A673 (cell line): Measurements from ENCODE around the gene FMNL3. TPM values are rescaled to one million over a fixed set of nuclear protein-coding genes. Genes with fewer than 3 reads are reported as not detected.

Source experiments
- BruUV-seq: library from RNA; stranded (reverse); fragments of 400-500 nt; replicated peaks from 2 replicates; lab custom pipeline; 2021; lab: Mats Ljungman, UMichigan
- CTCF ChIA-PET: fragments of 300-600 bp; sonication (Branson Sonifier 250); formaldehyde crosslinking; loops from one replicate; lab custom pipeline; 2022; ENCODE audit warnings: antibody characterized with exemption; lab: Charles Lee
- POLR2A ChIA-PET: fragments of 300-600 bp; sonication (Branson Sonifier 250); formaldehyde crosslinking; loops from one replicate; lab custom pipeline; 2022; ENCODE audit warnings: antibody characterized with exemption; ENCODE audit not compliant: low non-redundant PET; lab: Charles Lee
- DNase-seq: peaks from one replicate; pipeline ENCODE4 v3.0.0-alpha.2; 2015; ENCODE audit warnings: low spot score
- H3K27ac ChIP-seq: fragments of 200-600 bp; sonication (generic); 2 replicates; pipeline ENCODE4 v1.5.1; 2016; ENCODE audit warnings: mixed run types, low read depth, mild to moderate bottlenecking, mixed read lengths, antibody characterized with exemption, low read length; ENCODE audit not compliant: poor library complexity, severe bottlenecking
- H3K27me3 ChIP-seq: fragments of 200-600 bp; sonication (generic); replicated peaks from 2 replicates; pipeline ENCODE4 v1.6.1; 2017; ENCODE audit warnings: mixed run types, low read depth, mild to moderate bottlenecking, mixed read lengths, antibody characterized with exemption, low read length; ENCODE audit not compliant: insufficient read depth, poor library complexity
- H3K36me3 ChIP-seq: fragments of 200-600 bp; sonication (generic); 2 replicates; pipeline ENCODE4 v1.6.1; 2016; ENCODE audit warnings: mixed run types, mild to moderate bottlenecking, mixed read lengths, antibody characterized with exemption, low read length; ENCODE audit not compliant: insufficient read depth, poor library complexity, severe bottlenecking
- H3K4me1 ChIP-seq: fragments of 200-600 bp; sonication (generic); 2 replicates; pipeline ENCODE4 v1.6.1; 2017; ENCODE audit warnings: mixed run types, mild to moderate bottlenecking, mixed read lengths, antibody characterized with exemption, low read length; ENCODE audit not compliant: insufficient read depth, poor library complexity, severe bottlenecking
- H3K4me3 ChIP-seq: fragments of 200-600 bp; sonication (generic); 2 replicates; pipeline ENCODE4 v1.5.1; 2016; ENCODE audit warnings: low read depth, mixed run types, mild to moderate bottlenecking, mixed read lengths, low read length; ENCODE audit not compliant: poor library complexity, severe bottlenecking
- H3K9me3 ChIP-seq: fragments of 200-600 bp; sonication (generic); 2 replicates; pipeline ENCODE4 v1.6.1; 2016; ENCODE audit warnings: mixed run types, low read depth, mild to moderate bottlenecking, mixed read lengths, antibody characterized with exemption, low read length; ENCODE audit not compliant: poor library complexity, severe bottlenecking
- CTCF ChIP-seq: fragments of 300-800, 200-600 bp; sonication (generic); conservative IDR thresholded peaks from 2 replicates; pipeline ENCODE4 v1.5.1; 2017; ENCODE audit warnings: low read depth, mild to moderate bottlenecking, antibody characterized with exemption, low read length, moderate library complexity, mixed read lengths
- EZH2 ChIP-seq: fragments of 200-600 bp; sonication (generic); IDR thresholded peaks from 2 replicates; pipeline ENCODE4 v1.6.1; 2017; ENCODE audit warnings: borderline replicate concordance, low read depth, mild to moderate bottlenecking, mixed read lengths, antibody characterized with exemption, low read length; ENCODE audit not compliant: poor library complexity, severe bottlenecking
- intact Hi-C: fragments of 100-400 bp; cut with micrococcal nuclease; formaldehyde crosslinking; loops from one replicate; pipeline ENCODE4 v1.10.0; 2022; ENCODE audit not compliant: unreplicated experiment
- total RNA-seq: library from RNA; stranded (reverse); gene quantifications from 2 replicates; pipeline ENCODE4 v1.2.3, GENCODE V29; 2021

Gene FMNL3
- total RNA-seq, 1 experiment from 2014 or later, result 22.0 TPM

- no peak for DNase-seq
- Histone ChIP-seq H3K27me3 (no peaks in the 10 kb centered on the region), H3K4me1 (peaks cover 17% of the 10 kb centered on the region), H3K4me3 (no peak overlapping the region), H3K27ac (no peak overlapping the region), H3K9me3 (no peaks in the 10 kb centered on the region), H3K36me3 (no peaks in the 10 kb centered on the region)
- TF ChIP-seq CTCF, result no peak
- TF ChIP-seq EZH2, result no peak
- CTCF ChIA-PET, result no interaction called here
- POLR2A ChIA-PET, result no interaction called here
- intact Hi-C loops, result no loop called here
- no TSS peak for BruUV-seq
Observed at GRCh38 chr12:49680075-49680474, 27.1 kb downstream of the FMNL3 start.

GRCh38 chr12:49678711-49679110 is 28.5 kb downstream of the FMNL3 start:
- Histone ChIP-seq H3K4me3 (no peak overlapping the region), H3K27me3 (no peaks in the 10 kb centered on the region), H3K4me1 (peaks cover 3% of the 10 kb centered on the region), H3K9me3 (no peaks in the 10 kb centered on the region), H3K27ac (no peak overlapping the region), H3K36me3 (no peaks in the 10 kb centered on the region)
- TF ChIP-seq CTCF (no peak), EZH2 (no peak)
- no peak for DNase-seq
- CTCF ChIA-PET, result interaction anchor here (0.5 to 0.6 kb wide), 2 partner anchors 62 to 659 kb away, joined by 3 to 6 read pairs; no protein-coding TSS in a partner anchor
- intact Hi-C loops, result no loop called here
- BruUV-seq, result no TSS peak
- POLR2A ChIA-PET, result no interaction called here

GRCh38 chr12:49675137-49675536 is 32.1 kb downstream of the FMNL3 start:
- POLR2A ChIA-PET, result no interaction called here
- CTCF ChIA-PET, result no interaction called here

GRCh38 chr12:49674318-49674981 is 32.8 kb downstream of the FMNL3 start:
- CTCF ChIA-PET, result no interaction called here
- H3K9me3 ChIP-seq, result no peaks in the 10 kb centered on the region
- POLR2A ChIA-PET, result no interaction called here
- TF ChIP-seq EZH2, result no peak
- no peak for TF ChIP-seq CTCF
- H3K27ac ChIP-seq, result no peak overlapping the region
- peaks cover 13% of the 10 kb centered on the region for H3K4me1 ChIP-seq
- intact Hi-C loops, result no loop called here
- no peaks in the 10 kb centered on the region for H3K36me3 ChIP-seq
- H3K4me3 ChIP-seq, result no peak overlapping the region
- BruUV-seq, result no TSS peak
- no peak for DNase-seq
- no peaks in the 10 kb centered on the region for H3K27me3 ChIP-seq

More at GRCh38 chr12:49675137-49675536, 32.1 kb downstream of the FMNL3 start:
- no peak overlapping the region for H3K4me3 ChIP-seq
- DNase-seq, result no peak
- H3K27ac ChIP-seq, result no peak overlapping the region
- peaks cover 13% of the 10 kb centered on the region for H3K4me1 ChIP-seq
- no peaks in the 10 kb centered on the region for H3K9me3 ChIP-seq
- TF ChIP-seq EZH2, result no peak
- H3K36me3 ChIP-seq, result no peaks in the 10 kb centered on the region
- no TSS peak for BruUV-seq
- H3K27me3 ChIP-seq, result no peaks in the 10 kb centered on the region
- intact Hi-C loops, result no loop called here
